Neuronal stem cell (in vitro differentiated cells): ENCODE data around the gene CCDC70.

Source experiments
- DNase-seq: peaks from one replicate; pipeline ENCODE4 v3.0.0-alpha.2; 2013; ENCODE audit warnings: low spot score
- H2AFZ ChIP-seq: one replicate; pipeline ENCODE4 v1.6.1; 2013; ENCODE audit warnings: mild to moderate bottlenecking, low read length, inconsistent platforms
- H2AK5ac ChIP-seq: 2 replicates; pipeline ENCODE4 v1.6.1; 2013; ENCODE audit warnings: low read depth, mild to moderate bottlenecking, inconsistent platforms, low read length, moderate library complexity, mixed read lengths
- H2BK120ac ChIP-seq: 2 replicates; pipeline ENCODE4 v1.6.1; 2013; ENCODE audit warnings: low read depth, mild to moderate bottlenecking, inconsistent platforms, low read length, moderate library complexity, mixed read lengths
- H2BK12ac ChIP-seq: one replicate; pipeline ENCODE4 v1.6.1; 2013; ENCODE audit warnings: low read length, inconsistent platforms
- H2BK15ac ChIP-seq: 2 replicates; pipeline ENCODE4 v1.6.1; 2013; ENCODE audit warnings: mild to moderate bottlenecking, low read length, inconsistent platforms, mixed read lengths
- H2BK5ac ChIP-seq: one replicate; pipeline ENCODE4 v1.6.1; 2013; ENCODE audit warnings: inconsistent platforms, mild to moderate bottlenecking, low read length, moderate library complexity
- H3K14ac ChIP-seq: one replicate; pipeline ENCODE4 v1.6.1; 2013; ENCODE audit warnings: low read length, inconsistent platforms
- H3K18ac ChIP-seq: 2 replicates; pipeline ENCODE4 v1.6.1; 2013; ENCODE audit warnings: low read length, inconsistent platforms
- H3K23ac ChIP-seq: 2 replicates; pipeline ENCODE4 v1.6.1; 2013; ENCODE audit warnings: low read depth, mild to moderate bottlenecking, mixed read lengths, low read length, inconsistent platforms; ENCODE audit not compliant: poor library complexity
- H3K27ac ChIP-seq: replicated peaks from 3 replicates; pipeline ENCODE4 v1.5.1; 2013; ENCODE audit warnings: low read length, inconsistent platforms
- H3K27me3 ChIP-seq, 3 experiments: 2 replicates each; pipeline ENCODE4 v1.6.1; 2013; ENCODE audit warnings: low read length in 3 of 3, mild to moderate bottlenecking in 2 of 3, inconsistent platforms in 1 of 3, low read depth in 1 of 3, mixed read lengths in 1 of 3, moderate library complexity in 1 of 3; ENCODE audit not compliant: control insufficient read depth in 3 of 3, insufficient read depth in 3 of 3
- H3K36me3 ChIP-seq, 2 donors: replicated peaks in 1 of 2; 2 replicates each; pipeline ENCODE4 v1.6.1; 2013; ENCODE audit warnings: low read length in 2 of 2; ENCODE audit not compliant: control insufficient read depth in 2 of 2, insufficient read depth in 2 of 2
- H3K4ac ChIP-seq: 2 replicates; pipeline ENCODE4 v1.6.1; 2013; ENCODE audit warnings: inconsistent platforms, mild to moderate bottlenecking, low read length, moderate library complexity
- H3K4me1 ChIP-seq, 2 donors: 1 replicate in 1 of 2; 2 replicates in 1 of 2; pipeline ENCODE4 v1.6.1; 2013; ENCODE audit warnings: low read length in 2 of 2, low read depth in 1 of 2; ENCODE audit not compliant: control insufficient read depth in 2 of 2, insufficient read depth in 1 of 2
- H3K4me2 ChIP-seq: one replicate; pipeline ENCODE4 v1.6.1; 2013; ENCODE audit warnings: mild to moderate bottlenecking, low read length, inconsistent platforms; ENCODE audit not compliant: insufficient read depth, poor library complexity, severe bottlenecking
- H3K4me3 ChIP-seq, 2 donors: 2 replicates each; pipeline ENCODE4 v1.5.1; 2013; ENCODE audit warnings: low read length in 2 of 2, mild to moderate bottlenecking in 2 of 2, inconsistent platforms in 1 of 2, moderate library complexity in 1 of 2
- H3K79me1 ChIP-seq: one replicate; pipeline ENCODE4 v1.6.1; 2013; ENCODE audit warnings: low read depth, mild to moderate bottlenecking, inconsistent platforms, low read length, moderate library complexity
- H3K9ac ChIP-seq: one replicate; pipeline ENCODE4 v1.6.1; 2013; ENCODE audit warnings: mild to moderate bottlenecking, low read depth, low read length, inconsistent platforms; ENCODE audit not compliant: poor library complexity
- H3K9me3 ChIP-seq, 2 donors: replicated peaks in 1 of 2; 2 replicates each; pipeline versions ENCODE3 to v1.6.1; 2013; ENCODE audit warnings: low read length in 2 of 2, mild to moderate bottlenecking in 2 of 2, inconsistent platforms in 1 of 2, low read depth in 1 of 2, mixed read lengths in 1 of 2, moderate library complexity in 1 of 2; ENCODE audit not compliant: control insufficient read depth in 2 of 2, insufficient read depth in 1 of 2
- H4K8ac ChIP-seq: one replicate; pipeline ENCODE4 v1.6.1; 2013; ENCODE audit warnings: low read depth, mild to moderate bottlenecking, inconsistent platforms, low read length, moderate library complexity
- H4K91ac ChIP-seq: one replicate; pipeline ENCODE4 v1.6.1; 2013; ENCODE audit warnings: low read length, low read depth, mild to moderate bottlenecking, inconsistent platforms; ENCODE audit not compliant: poor library complexity
- WGBS, 2 donors: extraction: QIAGEN DNeasy Blood & Tissue Kit; methylation state at CpG; one replicate each; pipeline ENCODE4 v1.1.7; 2013; ENCODE audit warnings: missing lambda C conversion rate in 2 of 2, mixed read lengths in 1 of 2; ENCODE audit not compliant: insufficient read length in 2 of 2, insufficient replicate concordance in 1 of 2; ENCODE audit errors: extremely low coverage in 2 of 2; 5-methylcytosine and 5-hydroxymethylcytosine counted together

CCDC70 gene

GRCh38 chr13:51881296-51881695 is 19.5 kb downstream of the CCDC70 start:
- Histone ChIP-seq H3K4ac (no peak overlapping the region), H3K4me1 (no peaks in the 10 kb centered on the region), H3K14ac (no peak overlapping the region), H3K27me3 (peaks cover 0 to 25% (median 0%) of the 10 kb centered on the region in 3 experiments), H3K4me3 (no peak overlapping the region), H2BK12ac (no peak overlapping the region), H2AK5ac (no peak overlapping the region), H3K79me1 (no peaks in the 10 kb centered on the region), H2AFZ (no peak overlapping the region), H3K9me3 (no peaks in the 10 kb centered on the region), H2BK15ac (no peak overlapping the region), H3K4me2 (no peak overlapping the region), H3K27ac (no peak overlapping the region), H3K23ac (no peak overlapping the region), H4K91ac (no peak overlapping the region), H2BK5ac (no peak overlapping the region), H3K18ac (no peak overlapping the region), H3K36me3 (no peaks in the 10 kb centered on the region), H3K9ac (no peak overlapping the region), H4K8ac (no peak overlapping the region), H2BK120ac (no peak overlapping the region)
- no peak for DNase-seq
- WGBS, 2 donors = no CpG with 5 or more reads among the region's 1 CpG

GRCh38 chr13:51882570-51883225 is 20.9 kb downstream of the CCDC70 start:
- no peak for DNase-seq
- Histone ChIP-seq H3K27me3 (peaks cover 0 to 18% (median 0%) of the 10 kb centered on the region in 3 experiments), H3K14ac (no peak overlapping the region), H2BK120ac (no peak overlapping the region), H3K4me3 (no peak overlapping the region), H3K36me3 (no peaks in the 10 kb centered on the region), H3K18ac (peak overlapping the region; percentile 23), H2BK15ac (no peak overlapping the region), H4K8ac (no peak overlapping the region), H3K4me2 (no peak overlapping the region), H4K91ac (no peak overlapping the region), H2AK5ac (no peak overlapping the region), H3K9me3 (no peaks in the 10 kb centered on the region), H3K23ac (no peak overlapping the region), H3K9ac (no peak overlapping the region), H3K4me1 (no peaks in the 10 kb centered on the region), H2BK12ac (no peak overlapping the region), H2AFZ (no peak overlapping the region), H3K79me1 (no peaks in the 10 kb centered on the region), H2BK5ac (no peak overlapping the region), H3K27ac (no peak overlapping the region), H3K4ac (no peak overlapping the region)
- WGBS, 2 donors = no CpG with 5 or more reads among the region's 6 CpGs

GRCh38 chr13:51883226-51883600 is 21.4 kb downstream of the CCDC70 start:
- no peak overlapping the region for H3K27ac ChIP-seq
- H4K8ac ChIP-seq = no peak overlapping the region
- no peak overlapping the region for H3K4me3 ChIP-seq
- H3K23ac ChIP-seq = no peak overlapping the region
- H3K18ac ChIP-seq = no peak overlapping the region
- no CpG with 5 or more reads among the region's 5 CpGs for WGBS, 2 donors
- H3K9me3 ChIP-seq = no peaks in the 10 kb centered on the region
- H3K14ac ChIP-seq = no peak overlapping the region
- H3K4me1 ChIP-seq = no peaks in the 10 kb centered on the region
- no peak overlapping the region for H2AFZ ChIP-seq
- peaks cover 0 to 18% (median 0%) of the 10 kb centered on the region in 3 experiments for H3K27me3 ChIP-seq
- H2BK12ac ChIP-seq = no peak overlapping the region
- H3K4ac ChIP-seq = no peak overlapping the region
- H3K9ac ChIP-seq = no peak overlapping the region
- no peak overlapping the region for H3K4me2 ChIP-seq
- no peak overlapping the region for H2BK5ac ChIP-seq
- DNase-seq = no peak
- H2AK5ac ChIP-seq = no peak overlapping the region
- H2BK120ac ChIP-seq = no peak overlapping the region
- H2BK15ac ChIP-seq = no peak overlapping the region
- H4K91ac ChIP-seq = no peak overlapping the region
- no peaks in the 10 kb centered on the region for H3K79me1 ChIP-seq
- H3K36me3 ChIP-seq = no peaks in the 10 kb centered on the region

- Histone ChIP-seq H2BK120ac (no peak overlapping the region), H2AFZ (no peak overlapping the region), H3K23ac (no peak overlapping the region), H3K9ac (no peak overlapping the region), H3K4ac (no peak overlapping the region), H3K27me3 (peaks cover 0 to 21% (median 0%) of the 10 kb centered on the region in 3 experiments), H3K4me1 (no peaks in the 10 kb centered on the region), H4K91ac (no peak overlapping the region), H2BK5ac (no peak overlapping the region), H3K79me1 (no peaks in the 10 kb centered on the region), H4K8ac (no peak overlapping the region), H3K4me3 (no peak overlapping the region), H2BK12ac (no peak overlapping the region), H3K18ac (no peak overlapping the region), H3K14ac (no peak overlapping the region), H3K27ac (no peak overlapping the region), H2BK15ac (no peak overlapping the region), H3K4me2 (no peak overlapping the region), H3K9me3 (no peaks in the 10 kb centered on the region), H2AK5ac (no peak overlapping the region), H3K36me3 (no peaks in the 10 kb centered on the region)
- no peak for DNase-seq
- no CpG with 5 or more reads among the region's 2 CpGs for WGBS, 2 donors
Measured at GRCh38 chr13:51885651-51886050, 23.9 kb downstream of the CCDC70 start.
